ENCODE measurements around the gene CRYGS.

DNA sequence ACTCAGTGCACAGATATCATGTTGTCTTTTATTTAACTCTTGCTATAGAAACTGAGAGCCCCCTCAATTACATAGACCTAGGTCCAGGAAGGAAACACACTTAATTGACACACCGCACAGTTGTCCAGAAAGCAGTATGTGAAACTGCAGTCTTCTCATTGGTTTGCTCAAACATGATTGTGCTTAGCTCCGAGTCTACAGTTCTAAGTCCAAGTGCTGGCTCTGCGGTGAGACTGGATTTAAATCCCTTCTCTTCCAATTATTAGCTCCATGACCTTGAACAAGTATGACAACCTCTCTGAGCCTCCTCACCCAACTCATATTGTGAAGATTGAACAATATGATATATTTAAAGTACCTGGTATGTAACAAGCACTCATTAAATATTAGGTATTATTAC, 49.7 kb upstream of the CRYGS start:
- no peak for TF ChIP-seq CTCF (IDR thresholded peaks at IDR 0.05)
- TF ChIP-seq EHMT2 (IDR thresholded peaks at IDR 0.05; ENCODE audit: low read depth) = no peak
- no peak for TF ChIP-seq REST (IDR thresholded peaks at IDR 0.05)
- TF ChIP-seq SREBF2 (IDR thresholded peaks at IDR 0.05) = no peak
- no peak for TF ChIP-seq HDAC2 (IDR thresholded peaks at IDR 0.05)
- no peak for TF ChIP-seq E2F6 (IDR thresholded peaks at IDR 0.05; ENCODE audit: borderline replicate concordance, low read depth)

Data from A549 (cell line).